ENCODE data around the gene SUPT7L. TPM values are rescaled to one million over a fixed set of nuclear protein-coding genes. Genes with fewer than 3 reads are reported as not detected.
A peak's percentile ranks its signal among the peaks of the same experiment; 100 is the strongest.

The SUPT7L gene
- total and polyA plus RNA-seq, 2 of the 13 experiments (the other 11 are each of a cell fraction or from before 2014, with no cell fraction given), result 32.9 to 77.5 TPM

- TF ChIP-seq SUZ12 (IDR thresholded peaks at IDR 0.05; ENCODE audit: low read depth, low read length) (no peak), SNAPC2 (CRISPR knock-in tag; IDR thresholded peaks at IDR 0.05) (no peak; the same call in 1 of the 2 replicates), U2AF2 (IDR thresholded peaks at IDR 0.05; ENCODE audit: low read depth, low read length) (peak; percentile 87; the same call in 1 of the 2 replicates), ZNF354B (CRISPR knock-in tag; IDR thresholded peaks at IDR 0.05) (no peak), NFKB2 (CRISPR knock-in tag; IDR thresholded peaks at IDR 0.05; ENCODE audit: borderline replicate concordance) (peak; percentile 93; the same call in 1 of the 2 replicates), SMYD3 (CRISPR knock-in tag; IDR thresholded peaks at IDR 0.05) (no peak), ZNF383 (CRISPR knock-in tag; IDR thresholded peaks at IDR 0.05; ENCODE audit: borderline replicate concordance) (no peak), CBFB (CRISPR knock-in tag; IDR thresholded peaks at IDR 0.05) (peak; percentile 31; the same call in 1 of the 2 replicates), ZSCAN31 (CRISPR knock-in tag; IDR thresholded peaks at IDR 0.05; ENCODE audit: low read depth) (peak; percentile 89; the same call in 1 of the 2 replicates), BATF2 (CRISPR knock-in tag; IDR thresholded peaks at IDR 0.05) (no peak), GLI4 (CRISPR knock-in tag; IDR thresholded peaks at IDR 0.05; ENCODE audit: borderline replicate concordance) (0 out of 2 replicates have a peak, but pooled peaks have one; percentile 62), THAP11 (CRISPR knock-in tag; IDR thresholded peaks at IDR 0.05) (peak; percentile 90), SAFB2 (CRISPR knock-in tag; IDR thresholded peaks at IDR 0.05; ENCODE audit: borderline replicate concordance, low read depth) (no peak), ZNF777 (CRISPR knock-in tag; IDR thresholded peaks at IDR 0.05) (no peak), NFATC3 (CRISPR knock-in tag; IDR thresholded peaks at IDR 0.05) (peak; percentile 77; the same call in 1 of the 2 replicates), CENPT (CRISPR knock-in tag; IDR thresholded peaks at IDR 0.05; ENCODE audit: low read depth) (no peak), GZF1 (CRISPR knock-in tag; IDR thresholded peaks at IDR 0.05) (0 out of 2 replicates have a peak, but pooled peaks have one; percentile 32), RBM39 (IDR thresholded peaks at IDR 0.05; ENCODE audit: low read depth, low read length, poor library complexity, severe bottlenecking) (peak; percentile 89), ZNF644 (CRISPR knock-in tag; IDR thresholded peaks at IDR 0.05; ENCODE audit: low read depth) (no peak), WIZ (CRISPR knock-in tag; IDR thresholded peaks at IDR 0.05) (no peak), MZF1 (CRISPR knock-in tag; IDR thresholded peaks at IDR 0.05; ENCODE audit: borderline replicate concordance) (no peak)
- TF ChIP-seq, protein P1, sequence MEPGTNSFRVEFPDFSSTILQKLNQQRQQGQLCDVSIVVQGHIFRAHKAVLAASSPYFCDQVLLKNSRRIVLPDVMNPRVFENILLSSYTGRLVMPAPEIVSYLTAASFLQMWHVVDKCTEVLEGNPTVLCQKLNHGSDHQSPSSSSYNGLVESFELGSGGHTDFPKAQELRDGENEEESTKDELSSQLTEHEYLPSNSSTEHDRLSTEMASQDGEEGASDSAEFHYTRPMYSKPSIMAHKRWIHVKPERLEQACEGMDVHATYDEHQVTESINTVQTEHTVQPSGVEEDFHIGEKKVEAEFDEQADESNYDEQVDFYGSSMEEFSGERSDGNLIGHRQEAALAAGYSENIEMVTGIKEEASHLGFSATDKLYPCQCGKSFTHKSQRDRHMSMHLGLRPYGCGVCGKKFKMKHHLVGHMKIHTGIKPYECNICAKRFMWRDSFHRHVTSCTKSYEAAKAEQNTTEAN (CRISPR knock-in tag; conservative IDR thresholded peaks at IDR 0.05), result no peak
- TF ChIP-seq, protein P2, sequence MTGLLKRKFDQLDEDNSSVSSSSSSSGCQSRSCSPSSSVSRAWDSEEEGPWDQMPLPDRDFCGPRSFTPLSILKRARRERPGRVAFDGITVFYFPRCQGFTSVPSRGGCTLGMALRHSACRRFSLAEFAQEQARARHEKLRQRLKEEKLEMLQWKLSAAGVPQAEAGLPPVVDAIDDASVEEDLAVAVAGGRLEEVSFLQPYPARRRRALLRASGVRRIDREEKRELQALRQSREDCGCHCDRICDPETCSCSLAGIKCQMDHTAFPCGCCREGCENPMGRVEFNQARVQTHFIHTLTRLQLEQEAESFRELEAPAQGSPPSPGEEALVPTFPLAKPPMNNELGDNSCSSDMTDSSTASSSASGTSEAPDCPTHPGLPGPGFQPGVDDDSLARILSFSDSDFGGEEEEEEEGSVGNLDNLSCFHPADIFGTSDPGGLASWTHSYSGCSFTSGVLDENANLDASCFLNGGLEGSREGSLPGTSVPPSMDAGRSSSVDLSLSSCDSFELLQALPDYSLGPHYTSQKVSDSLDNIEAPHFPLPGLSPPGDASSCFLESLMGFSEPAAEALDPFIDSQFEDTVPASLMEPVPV (CRISPR knock-in tag; IDR thresholded peaks at IDR 0.05), result peak; percentile 65; the same call in 1 of the 2 replicates
- TF ChIP-seq, protein P3, sequence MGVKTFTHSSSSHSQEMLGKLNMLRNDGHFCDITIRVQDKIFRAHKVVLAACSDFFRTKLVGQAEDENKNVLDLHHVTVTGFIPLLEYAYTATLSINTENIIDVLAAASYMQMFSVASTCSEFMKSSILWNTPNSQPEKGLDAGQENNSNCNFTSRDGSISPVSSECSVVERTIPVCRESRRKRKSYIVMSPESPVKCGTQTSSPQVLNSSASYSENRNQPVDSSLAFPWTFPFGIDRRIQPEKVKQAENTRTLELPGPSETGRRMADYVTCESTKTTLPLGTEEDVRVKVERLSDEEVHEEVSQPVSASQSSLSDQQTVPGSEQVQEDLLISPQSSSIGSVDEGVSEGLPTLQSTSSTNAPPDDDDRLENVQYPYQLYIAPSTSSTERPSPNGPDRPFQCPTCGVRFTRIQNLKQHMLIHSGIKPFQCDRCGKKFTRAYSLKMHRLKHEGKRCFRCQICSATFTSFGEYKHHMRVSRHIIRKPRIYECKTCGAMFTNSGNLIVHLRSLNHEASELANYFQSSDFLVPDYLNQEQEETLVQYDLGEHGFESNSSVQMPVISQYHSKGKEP (CRISPR knock-in tag; IDR thresholded peaks at IDR 0.05), result peak; percentile 90
Observed at GRCh38 chr2:27628767-27629709, 34.4 kb downstream of the SUPT7L start, which contains the start of the genes CCDC121 and GPN1 (continued).
